HG03378 (cell line): ENCODE measurements around the gene DGKD.

Source experiments
- ATAC-seq: cut with Tn5 transposase; IDR thresholded peaks from one replicate; pipeline ENCODE4 v1.9.1; 2021; ENCODE audit warnings: mild to moderate bottlenecking, moderate library complexity; ENCODE audit not compliant: unreplicated experiment

The DGKD gene

DNA sequence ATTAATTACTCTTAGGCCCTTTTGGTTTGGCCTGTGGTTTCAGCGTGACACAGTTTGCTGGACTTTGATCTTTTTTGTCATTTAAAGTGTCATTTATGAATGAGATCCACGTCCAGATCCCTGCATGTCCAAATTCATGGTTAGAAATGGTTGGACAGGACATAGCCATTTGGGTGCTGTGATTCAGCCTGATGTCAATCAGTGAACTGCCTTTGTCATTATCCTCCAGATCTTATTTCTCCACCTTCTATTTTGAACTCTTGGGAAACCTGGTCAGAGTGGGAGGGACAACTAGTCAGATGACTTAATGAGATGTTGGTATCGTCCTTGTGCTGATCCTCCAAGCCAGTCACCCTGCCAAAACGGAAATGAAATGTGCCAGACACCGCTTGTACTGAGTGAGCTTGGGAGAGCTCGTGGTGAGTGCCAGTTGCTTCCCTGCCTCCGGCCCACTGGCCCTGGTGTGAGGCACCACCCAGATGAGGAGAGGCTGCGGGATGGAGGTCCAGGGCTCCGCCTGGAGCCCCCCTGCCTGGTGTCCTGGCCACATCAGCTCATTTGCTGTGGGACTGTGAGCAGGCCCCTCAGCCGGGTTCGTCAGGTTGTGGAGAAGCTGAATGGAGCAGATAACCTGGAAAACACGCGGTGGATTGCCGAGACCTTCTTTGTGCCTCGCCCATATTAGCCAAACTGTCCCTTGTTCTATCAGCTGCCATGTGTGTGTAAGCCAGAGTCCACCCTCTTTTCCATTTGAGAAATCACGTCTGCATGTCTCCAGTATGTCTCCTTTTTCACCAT lies 70.1 kb downstream of the DGKD start:
- no peak for ATAC-seq

DNA sequence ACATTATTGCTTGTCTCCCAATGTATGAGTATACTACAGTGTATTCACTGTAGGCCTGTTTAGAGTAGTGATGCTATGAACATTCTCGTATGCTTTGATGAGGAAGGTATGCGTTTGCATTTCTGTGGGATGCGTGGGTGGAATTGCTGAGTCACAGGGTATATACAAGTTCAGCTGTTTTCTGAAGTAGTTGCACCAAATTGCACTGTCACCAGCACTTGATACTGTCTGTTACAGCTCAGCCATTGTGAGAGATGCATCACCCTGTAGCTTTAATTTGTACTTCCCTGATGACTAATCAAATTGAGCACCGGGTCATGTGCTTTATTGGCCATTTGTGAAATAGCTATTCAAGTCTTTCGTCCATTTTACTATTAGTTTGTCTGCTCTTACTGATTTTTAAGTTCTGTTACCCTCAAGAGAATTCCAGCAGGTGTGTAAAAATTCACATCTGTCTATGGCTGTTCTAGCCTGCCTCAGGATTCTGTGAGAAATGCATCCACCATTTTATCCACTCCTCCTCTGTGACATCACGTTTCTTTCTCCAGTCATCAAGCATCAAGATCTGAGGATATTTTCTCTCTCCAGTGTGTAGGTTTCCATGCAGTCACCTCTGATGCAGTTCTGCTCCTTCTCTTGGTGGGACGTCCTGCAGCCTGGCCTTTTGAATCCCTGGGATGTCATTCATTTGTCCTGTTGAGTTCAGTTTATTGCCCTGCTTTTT lies 72.5 kb downstream of the DGKD start:
- no peak for ATAC-seq

GRCh38 chr2:233428008-233428407 lies 73.7 kb downstream of the DGKD start:
- no peak for ATAC-seq

DNA sequence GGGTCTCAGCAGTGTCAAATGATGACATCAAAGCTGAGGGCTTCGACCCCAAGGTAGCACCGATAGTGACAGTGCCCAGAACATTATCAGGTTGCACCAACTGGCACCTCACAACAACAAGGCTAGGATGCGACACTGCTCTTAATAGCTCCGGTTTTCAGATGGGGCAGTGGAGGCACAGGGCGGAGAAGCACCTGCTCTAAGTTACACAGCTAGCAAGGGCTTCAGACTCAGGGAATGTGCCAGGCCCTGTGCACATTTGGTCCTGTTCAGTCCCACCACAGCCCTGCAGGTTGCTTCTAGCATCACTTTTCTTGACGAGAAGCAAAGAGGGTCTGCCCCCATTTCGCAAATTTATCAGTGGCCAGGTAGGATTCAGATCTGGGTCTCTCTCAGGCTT lies 74.1 kb downstream of the DGKD start:
- ATAC-seq: no peak

DNA sequence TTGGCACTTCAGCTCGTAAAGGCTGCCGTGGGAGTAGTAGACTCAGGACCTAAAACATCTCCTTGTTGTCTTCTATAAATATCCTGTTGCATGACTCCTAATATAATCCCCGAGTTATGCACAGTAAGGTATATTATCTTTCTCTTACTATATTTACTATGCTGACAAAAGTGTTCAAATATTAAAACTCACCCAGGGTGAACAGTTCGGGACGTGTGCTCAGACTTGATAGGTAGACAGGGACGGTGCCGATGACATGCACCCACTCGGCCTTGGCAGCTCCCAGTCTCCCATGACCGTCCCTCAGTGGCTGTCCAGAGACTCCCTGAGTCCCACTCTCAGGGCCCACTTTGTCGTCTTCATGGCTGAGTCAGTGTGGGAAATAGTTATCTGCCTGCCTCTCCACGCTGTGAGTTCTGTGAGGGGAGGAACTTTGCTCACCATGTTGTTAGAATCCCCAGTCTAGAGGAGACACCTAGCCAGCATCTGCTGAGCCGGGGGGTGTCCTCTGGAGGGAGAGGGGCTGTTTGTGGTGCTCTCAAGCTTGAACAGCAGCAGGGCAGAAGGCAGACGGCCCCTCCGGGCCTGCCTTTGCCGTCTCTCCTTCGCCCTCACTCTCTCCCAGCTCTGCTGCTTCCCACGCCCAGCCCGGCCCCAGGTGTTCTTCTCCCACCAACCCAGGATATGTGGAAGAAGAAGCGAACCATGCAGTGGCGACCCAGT lies 75.0 kb downstream of the DGKD start:
- ATAC-seq: no peak

GRCh38 chr2:233430081-233430480 lies 75.8 kb downstream of the DGKD start:
- no peak for ATAC-seq

- ATAC-seq: no peak
Measured at GRCh38 chr2:233430651-233431050, 76.4 kb downstream of the DGKD start.

- no peak for ATAC-seq
Measured at GRCh38 chr2:233433029-233433428, 78.7 kb downstream of the DGKD start.

DNA sequence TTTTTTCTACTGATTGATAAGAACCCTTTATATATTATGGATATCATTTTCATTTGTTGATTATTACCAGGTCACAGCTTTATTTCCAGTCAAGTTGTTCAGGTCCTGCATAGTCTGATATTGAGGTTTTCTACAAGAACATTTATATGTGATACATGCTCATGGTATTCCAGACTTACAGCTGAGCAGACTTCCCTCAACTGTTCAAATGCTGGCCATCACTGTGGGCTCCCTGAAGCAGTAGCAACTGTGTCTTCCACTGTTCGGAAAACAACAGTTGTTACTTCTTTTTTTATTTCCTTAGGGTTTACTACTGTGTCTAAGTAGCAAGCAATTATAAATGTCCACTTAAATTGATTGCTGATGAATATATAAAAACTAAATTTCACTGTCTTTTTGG lies 79.5 kb downstream of the DGKD start:
- no peak for ATAC-seq

DNA sequence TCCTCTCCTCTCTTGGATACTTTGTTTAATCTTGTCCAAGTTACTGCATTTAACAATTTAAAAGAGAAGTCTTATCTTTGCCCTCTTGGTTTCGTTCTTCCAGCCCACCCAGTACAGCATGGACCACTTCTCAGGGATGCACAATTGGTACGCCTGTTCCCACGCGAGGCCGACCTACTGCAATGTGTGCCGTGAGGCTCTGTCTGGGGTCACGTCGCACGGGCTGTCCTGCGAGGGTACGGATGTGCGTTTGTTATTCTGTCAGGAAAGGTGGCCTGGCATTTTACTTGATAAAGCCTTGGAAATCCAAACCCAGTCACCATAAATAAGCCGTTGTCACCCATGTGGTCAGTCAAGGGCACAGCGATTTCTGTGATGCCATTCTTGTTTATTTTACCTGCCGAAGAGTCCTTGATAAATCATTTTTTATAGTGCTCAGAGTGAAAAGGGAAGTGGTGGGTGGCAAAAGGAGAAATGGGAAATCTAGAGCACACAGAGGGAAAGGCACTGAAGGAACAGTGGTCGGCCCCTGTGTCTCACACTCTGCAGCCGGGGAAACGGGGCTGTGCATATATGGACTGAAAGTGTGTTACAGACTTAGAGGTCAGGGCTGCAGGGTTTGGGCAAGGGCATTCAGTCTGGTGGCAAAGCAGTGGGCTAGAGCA lies 80.5 kb downstream of the DGKD start:
- ATAC-seq: no peak

- no peak for ATAC-seq
Measured at GRCh38 chr2:233435436-233436190, 81.3 kb downstream of the DGKD start.

- no peak for ATAC-seq
Measured at GRCh38 chr2:233436191-233436581, 81.9 kb downstream of the DGKD start.

DNA sequence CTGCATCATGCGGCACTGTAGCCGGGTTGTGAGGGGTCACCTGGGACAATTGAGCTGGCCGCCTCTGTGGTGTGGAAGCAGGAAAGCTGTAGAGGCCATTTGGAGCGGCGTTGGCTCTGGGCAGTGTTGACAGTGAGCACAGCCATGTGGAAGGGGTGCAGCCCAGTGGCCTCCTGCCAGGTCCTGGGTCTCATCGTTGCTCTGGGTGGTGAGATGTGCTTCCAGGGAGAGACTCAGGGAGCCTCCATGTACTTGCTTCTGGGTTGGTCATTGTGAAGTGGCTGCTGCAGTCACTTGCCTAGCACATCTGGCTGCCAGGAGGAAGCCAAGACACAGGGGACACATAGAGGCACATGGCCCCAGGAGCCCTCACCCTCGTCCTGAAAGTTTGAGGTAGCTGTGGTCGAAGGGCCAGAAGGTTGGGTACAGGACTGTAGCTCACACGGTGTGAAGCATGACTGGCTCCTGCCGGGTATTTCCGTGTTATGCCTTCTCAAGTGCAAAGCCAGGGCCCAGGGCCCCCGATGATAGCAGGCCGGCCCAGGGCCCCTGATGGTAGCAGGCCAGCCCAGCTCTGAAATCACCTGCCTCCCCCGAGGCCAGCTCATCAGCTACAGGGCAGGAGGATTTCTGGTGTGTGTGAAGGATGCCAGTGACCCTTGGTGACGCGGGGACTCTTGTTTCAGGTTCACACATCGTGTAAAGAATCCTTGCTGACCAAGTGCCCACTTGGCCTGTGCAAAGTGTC lies 82.6 kb downstream of the DGKD start:
- ATAC-seq: no peak

GRCh38 chr2:233437439-233437955 lies 83.2 kb downstream of the DGKD start:
- ATAC-seq: no peak

GRCh38 chr2:233438573-233439147 lies 84.4 kb downstream of the DGKD start:
- no peak for ATAC-seq

GRCh38 chr2:233439191-233439590 lies 84.9 kb downstream of the DGKD start:
- ATAC-seq: no peak

GRCh38 chr2:233440314-233440713 lies 86.0 kb downstream of the DGKD start:
- no peak for ATAC-seq

- ATAC-seq: no peak
Measured at GRCh38 chr2:233440714-233441113, 86.4 kb downstream of the DGKD start.
